GM21737 (cell line): Measurements from ENCODE around the gene NOL4L.

Experiments used
- ATAC-seq: cut with Tn5 transposase; IDR thresholded peaks from one replicate; pipeline ENCODE4 v1.9.1; 2021; ENCODE audit warnings: mild to moderate bottlenecking, moderate library complexity; ENCODE audit not compliant: unreplicated experiment

The NOL4L gene

GRCh38 chr20:32614303-32614702 lies 29.2 kb upstream of the NOL4L start:
- ATAC-seq = no peak

GRCh38 chr20:32613192-32614053 lies 28.3 kb upstream of the NOL4L start:
- ATAC-seq = no peak

GRCh38 chr20:32612351-32613191 lies 27.4 kb upstream of the NOL4L start:
- no peak for ATAC-seq

GRCh38 chr20:32611868-32612267 lies 26.7 kb upstream of the NOL4L start:
- no peak for ATAC-seq

GRCh38 chr20:32611286-32611685 lies 26.2 kb upstream of the NOL4L start:
- no peak for ATAC-seq

GRCh38 chr20:32610472-32611218 lies 25.5 kb upstream of the NOL4L start:
- ATAC-seq = no peak

- no peak for ATAC-seq
These were observed 24.9 kb upstream of the NOL4L start for GRCh38 chr20:32609993-32610392.

GRCh38 chr20:32609111-32609773 lies 24.1 kb upstream of the NOL4L start:
- ATAC-seq = no peak

- no peak for ATAC-seq
These were observed 23.5 kb upstream of the NOL4L start for GRCh38 chr20:32608664-32609015.

GRCh38 chr20:32607727-32608663 lies 22.9 kb upstream of the NOL4L start:
- ATAC-seq = no peak

- ATAC-seq = no peak
These were observed 22.2 kb upstream of the NOL4L start for GRCh38 chr20:32607324-32607723.

- ATAC-seq = no peak
These were observed 21.7 kb upstream of the NOL4L start for GRCh38 chr20:32606790-32607189.

GRCh38 chr20:32606107-32606506 lies 21.0 kb upstream of the NOL4L start:
- ATAC-seq = no peak

- no peak for ATAC-seq
These were observed 20.1 kb upstream of the NOL4L start for GRCh38 chr20:32605167-32605656.

GRCh38 chr20:32603046-32603726 lies 18.1 kb upstream of the NOL4L start:
- ATAC-seq = no peak

- no peak for ATAC-seq
These were observed 17.1 kb upstream of the NOL4L start for GRCh38 chr20:32602273-32602672.

- no peak for ATAC-seq
These were observed 15.6 kb upstream of the NOL4L start for GRCh38 chr20:32600681-32601237.

GRCh38 chr20:32599783-32600340 lies 14.7 kb upstream of the NOL4L start:
- ATAC-seq = no peak
